Activated T-cell treated with anti-CD3 and anti-CD28 coated beads, Interleukin-2, amount 50 U/mL, for 24 hours (primary cell): ENCODE measurements around the gene ADAMTS3.

ENCODE experiments used
- DNase-seq: peaks from one replicate; pipeline ENCODE4 v3.0.0-alpha.2; 2020
- H3K27ac Mint-ChIP-seq: 2 replicates; pipeline ENCODE4 v1.8.0; 2020; ENCODE audit warnings: mild to moderate bottlenecking, mixed read lengths
- H3K27me3 Mint-ChIP-seq: 2 replicates; pipeline ENCODE4 v1.8.0; 2020; ENCODE audit warnings: mixed read lengths
- H3K36me3 Mint-ChIP-seq: 2 replicates; pipeline ENCODE4 v1.8.0; 2020; ENCODE audit warnings: low read depth, mixed read lengths
- H3K4me1 Mint-ChIP-seq: 2 replicates; pipeline ENCODE4 v1.8.0; 2020; ENCODE audit warnings: low read depth, mixed read lengths
- H3K4me3 Mint-ChIP-seq: 2 replicates; pipeline ENCODE4 v1.8.0; 2020; ENCODE audit warnings: mild to moderate bottlenecking, moderate library complexity, mixed read lengths
- H3K9me3 Mint-ChIP-seq: 2 replicates; pipeline ENCODE4 v1.8.0; 2020; ENCODE audit warnings: mixed read lengths

ADAMTS3 gene

GRCh38 chr4:72568959-72569718 lies at the start of gene ADAMTS3:
Gene ADAMTS3, minus strand, starts transcription at chr4:72569221. Its CDS starts 459 bp downstream, at chr4:72568762.
- DNase-seq: peak; percentile 35
- Mint-ChIP-seq H3K27ac (no peak within 1 kb of the TSS), H3K36me3 (no peaks in the 10 kb centered on the region), H3K27me3 (peaks cover 66% of the 10 kb centered on the region), H3K4me3 (peak within 1 kb of the TSS; percentile 70), H3K9me3 (no peaks in the 10 kb centered on the region), H3K4me1 (peaks cover 21% of the 10 kb centered on the region)

GRCh38 chr4:72613959-72614358 lies 44.9 kb upstream of the ADAMTS3 start:
- Mint-ChIP-seq H3K27me3 (no peaks in the 10 kb centered on the region), H3K36me3 (no peaks in the 10 kb centered on the region), H3K27ac (no peak overlapping the region), H3K4me3 (no peak overlapping the region), H3K4me1 (no peaks in the 10 kb centered on the region), H3K9me3 (no peaks in the 10 kb centered on the region)
- no peak for DNase-seq

- no peaks in the 10 kb centered on the region for H3K36me3 Mint-ChIP-seq
- DNase-seq: no peak
- no peak overlapping the region for H3K4me3 Mint-ChIP-seq
- H3K27me3 Mint-ChIP-seq: no peaks in the 10 kb centered on the region
- peaks cover 10% of the 10 kb centered on the region for H3K9me3 Mint-ChIP-seq
- H3K27ac Mint-ChIP-seq: no peak overlapping the region
- no peaks in the 10 kb centered on the region for H3K4me1 Mint-ChIP-seq
These were observed 37.7 kb upstream of the ADAMTS3 start for GRCh38 chr4:72606751-72607150.

- H3K36me3 Mint-ChIP-seq: no peaks in the 10 kb centered on the region
- no peak overlapping the region for H3K4me3 Mint-ChIP-seq
- no peaks in the 10 kb centered on the region for H3K27me3 Mint-ChIP-seq
- peaks cover 10% of the 10 kb centered on the region for H3K9me3 Mint-ChIP-seq
- H3K4me1 Mint-ChIP-seq: no peaks in the 10 kb centered on the region
- no peak overlapping the region for H3K27ac Mint-ChIP-seq
- DNase-seq: no peak
These were observed 35.3 kb upstream of the ADAMTS3 start for GRCh38 chr4:72604324-72604723.

GRCh38 chr4:72602396-72603376 lies 33.7 kb upstream of the ADAMTS3 start:
- DNase-seq: no peak
- no peaks in the 10 kb centered on the region for H3K27me3 Mint-ChIP-seq
- peaks cover 10% of the 10 kb centered on the region for H3K9me3 Mint-ChIP-seq
- H3K4me3 Mint-ChIP-seq: no peak overlapping the region
- no peaks in the 10 kb centered on the region for H3K4me1 Mint-ChIP-seq
- H3K27ac Mint-ChIP-seq: no peak overlapping the region
- no peaks in the 10 kb centered on the region for H3K36me3 Mint-ChIP-seq

- no peaks in the 10 kb centered on the region for H3K4me1 Mint-ChIP-seq
- H3K4me3 Mint-ChIP-seq: no peak overlapping the region
- H3K9me3 Mint-ChIP-seq: no peaks in the 10 kb centered on the region
- no peaks in the 10 kb centered on the region for H3K36me3 Mint-ChIP-seq
- DNase-seq: no peak
- peaks cover 4% of the 10 kb centered on the region for H3K27me3 Mint-ChIP-seq
- H3K27ac Mint-ChIP-seq: no peak overlapping the region
These were observed 22.8 kb upstream of the ADAMTS3 start for GRCh38 chr4:72591547-72592454.

GRCh38 chr4:72587334-72587733 lies 18.3 kb upstream of the ADAMTS3 start:
- Mint-ChIP-seq H3K4me1 (no peaks in the 10 kb centered on the region), H3K27me3 (peaks cover 4% of the 10 kb centered on the region), H3K27ac (no peak overlapping the region), H3K4me3 (no peak overlapping the region), H3K9me3 (no peaks in the 10 kb centered on the region), H3K36me3 (no peaks in the 10 kb centered on the region)
- DNase-seq: no peak

GRCh38 chr4:72582853-72583252 lies 13.8 kb upstream of the ADAMTS3 start:
- Mint-ChIP-seq H3K36me3 (no peaks in the 10 kb centered on the region), H3K27ac (no peak overlapping the region)

GRCh38 chr4:72577211-72577610 lies 8.2 kb upstream of the ADAMTS3 start:
- DNase-seq: no peak
- Mint-ChIP-seq H3K27ac (no peak overlapping the region), H3K36me3 (no peaks in the 10 kb centered on the region), H3K27me3 (peaks cover under 1% of the 10 kb centered on the region), H3K9me3 (no peaks in the 10 kb centered on the region), H3K4me1 (no peaks in the 10 kb centered on the region), H3K4me3 (no peak overlapping the region)

More at GRCh38 chr4:72582853-72583252, 13.8 kb upstream of the ADAMTS3 start:
- DNase-seq: no peak
- H3K9me3 Mint-ChIP-seq: no peaks in the 10 kb centered on the region
- H3K4me1 Mint-ChIP-seq: no peaks in the 10 kb centered on the region
- H3K4me3 Mint-ChIP-seq: no peak overlapping the region
- no peaks in the 10 kb centered on the region for H3K27me3 Mint-ChIP-seq

GRCh38 chr4:72571337-72571736 lies 2.3 kb upstream of the ADAMTS3 start:
- no peak for DNase-seq
- H3K4me1 Mint-ChIP-seq: peaks cover 21% of the 10 kb centered on the region

GRCh38 chr4:72569719-72570235 lies 756 bp upstream of the ADAMTS3 start:
- no peak for DNase-seq
- Mint-ChIP-seq H3K27ac (no peak overlapping the region), H3K36me3 (no peaks in the 10 kb centered on the region), H3K4me3 (no peak overlapping the region), H3K27me3 (peaks cover 64% of the 10 kb centered on the region), H3K9me3 (no peaks in the 10 kb centered on the region), H3K4me1 (peaks cover 21% of the 10 kb centered on the region)

More at GRCh38 chr4:72571337-72571736, 2.3 kb upstream of the ADAMTS3 start:
- no peaks in the 10 kb centered on the region for H3K36me3 Mint-ChIP-seq
- peaks cover 54% of the 10 kb centered on the region for H3K27me3 Mint-ChIP-seq
- no peak overlapping the region for H3K27ac Mint-ChIP-seq
- no peaks in the 10 kb centered on the region for H3K9me3 Mint-ChIP-seq
- no peak overlapping the region for H3K4me3 Mint-ChIP-seq

GRCh38 chr4:72567821-72568675 lies 973 bp downstream of the ADAMTS3 start:
- Mint-ChIP-seq H3K9me3 (no peaks in the 10 kb centered on the region), H3K4me3 (peak overlapping the region; percentile 61), H3K27ac (no peak overlapping the region), H3K36me3 (no peaks in the 10 kb centered on the region), H3K27me3 (peaks cover 66% of the 10 kb centered on the region), H3K4me1 (peaks cover 21% of the 10 kb centered on the region)
- DNase-seq: peak; percentile 36

- peaks cover 21% of the 10 kb centered on the region for H3K4me1 Mint-ChIP-seq
- H3K27me3 Mint-ChIP-seq: peaks cover 64% of the 10 kb centered on the region
- DNase-seq: no peak
- H3K36me3 Mint-ChIP-seq: no peaks in the 10 kb centered on the region
- no peak overlapping the region for H3K27ac Mint-ChIP-seq
- no peaks in the 10 kb centered on the region for H3K9me3 Mint-ChIP-seq
- no peak overlapping the region for H3K4me3 Mint-ChIP-seq
These were observed 2.0 kb downstream of the ADAMTS3 start for GRCh38 chr4:72567036-72567435.
